ENCODE results near the gene HOMER3.

- TF ChIP-seq POLR2A (IDR thresholded peaks at IDR 0.05; ENCODE audit: low read length) (no peak), GATA1 (IDR thresholded peaks at IDR 0.05; ENCODE audit: low read depth, low read length) (no peak)
These were observed 27.6 kb downstream of the HOMER3 start for GRCh38 chr19:18913466-18913865.

Measured in erythroblast (primary cell).